ENCODE measurements around the gene CDH22. TPM values are rescaled to one million over a fixed set of nuclear protein-coding genes. Genes with fewer than 3 reads are reported as not detected.

Gene CDH22
- total RNA-seq, 2 experiments from 2014 or later, result not detected

- peak; percentile 84 for ATAC-seq (ENCODE audit: low read depth)
- peaks cover 6% of the 10 kb centered on the region for H3K4me1 Mint-ChIP-seq
- H3K27ac Mint-ChIP-seq, result no peak overlapping the region
- H3K9me3 Mint-ChIP-seq, result no peaks in the 10 kb centered on the region
- H3K36me3 Mint-ChIP-seq, result no peaks in the 10 kb centered on the region
- no peak overlapping the region for H3K4me3 Mint-ChIP-seq
- peak; percentile 85 for DNase-seq
- POLR2A ChIA-PET, result interaction anchor here (0.5 to 0.6 kb wide), 2 partner anchors 9 to 382 kb away, joined by 3 read pairs; partner anchors contain the start of gene TP53RK
- H3K27me3 Mint-ChIP-seq, result peaks cover 64% of the 10 kb centered on the region
These were observed 929 bp downstream of the CDH22 start for GRCh38 chr20:46307139-46307998.

GRCh38 chr20:46306743-46307138, 1.6 kb downstream of the CDH22 start:
- Mint-ChIP-seq H3K27ac (no peak overlapping the region), H3K9me3 (no peaks in the 10 kb centered on the region), H3K4me3 (peak overlapping the region; percentile 9), H3K27me3 (peaks cover 58% of the 10 kb centered on the region), H3K36me3 (no peaks in the 10 kb centered on the region), H3K4me1 (peaks cover 2% of the 10 kb centered on the region)
- ATAC-seq (ENCODE audit: low read depth) (no peak), DNase-seq (no peak)
- POLR2A ChIA-PET, result interaction anchor here (0.5 to 0.6 kb wide), 2 partner anchors 10 to 383 kb away, joined by 3 read pairs; partner anchors contain the start of gene TP53RK

- no peak overlapping the region for H3K27ac Mint-ChIP-seq
- H3K4me1 Mint-ChIP-seq, result peaks cover 2% of the 10 kb centered on the region
- no peak for DNase-seq
- POLR2A ChIA-PET, result no interaction called here
- peaks cover 50% of the 10 kb centered on the region for H3K27me3 Mint-ChIP-seq
- no peaks in the 10 kb centered on the region for H3K36me3 Mint-ChIP-seq
- no peak for ATAC-seq (ENCODE audit: low read depth)
- H3K4me3 Mint-ChIP-seq, result no peak overlapping the region
- no peaks in the 10 kb centered on the region for H3K9me3 Mint-ChIP-seq
These were observed 2.3 kb downstream of the CDH22 start for GRCh38 chr20:46305973-46306360.

- POLR2A ChIA-PET, result no interaction called here
- H3K27ac Mint-ChIP-seq, result no peak overlapping the region
- H3K4me3 Mint-ChIP-seq, result no peak overlapping the region
- H3K4me1 Mint-ChIP-seq, result peaks cover 2% of the 10 kb centered on the region
- no peak for ATAC-seq (ENCODE audit: low read depth)
- H3K36me3 Mint-ChIP-seq, result no peaks in the 10 kb centered on the region
- H3K9me3 Mint-ChIP-seq, result no peaks in the 10 kb centered on the region
- peaks cover 45% of the 10 kb centered on the region for H3K27me3 Mint-ChIP-seq
- no peak for DNase-seq
These were observed 2.8 kb downstream of the CDH22 start for GRCh38 chr20:46305331-46305972.

GRCh38 chr20:46304852-46305251, 3.4 kb downstream of the CDH22 start:
- Mint-ChIP-seq H3K36me3 (no peaks in the 10 kb centered on the region), H3K4me1 (peaks cover 2% of the 10 kb centered on the region), H3K4me3 (no peak overlapping the region), H3K9me3 (no peaks in the 10 kb centered on the region), H3K27me3 (peaks cover 39% of the 10 kb centered on the region), H3K27ac (no peak overlapping the region)
- ATAC-seq (ENCODE audit: low read depth) (no peak), DNase-seq (no peak)
- POLR2A ChIA-PET, result no interaction called here

GRCh38 chr20:46304361-46304760, 3.9 kb downstream of the CDH22 start:
- Mint-ChIP-seq H3K4me1 (peaks cover 2% of the 10 kb centered on the region), H3K9me3 (no peaks in the 10 kb centered on the region), H3K36me3 (no peaks in the 10 kb centered on the region), H3K27ac (no peak overlapping the region), H3K27me3 (peaks cover 34% of the 10 kb centered on the region), H3K4me3 (no peak overlapping the region)
- POLR2A ChIA-PET, result no interaction called here
- DNase-seq (no peak), ATAC-seq (ENCODE audit: low read depth) (no peak)

GRCh38 chr20:46303176-46303956, 4.9 kb downstream of the CDH22 start:
- Mint-ChIP-seq H3K4me1 (peaks cover 2% of the 10 kb centered on the region), H3K9me3 (no peaks in the 10 kb centered on the region), H3K27ac (no peak overlapping the region), H3K36me3 (no peaks in the 10 kb centered on the region), H3K4me3 (no peak overlapping the region), H3K27me3 (peaks cover 27% of the 10 kb centered on the region)
- ATAC-seq (ENCODE audit: low read depth), result no peak
- POLR2A ChIA-PET, result no interaction called here
- DNase-seq, result no peak

GRCh38 chr20:46302106-46302505, 6.2 kb downstream of the CDH22 start:
- POLR2A ChIA-PET, result no interaction called here
- H3K27ac Mint-ChIP-seq, result no peak overlapping the region
- peaks cover 2% of the 10 kb centered on the region for H3K4me1 Mint-ChIP-seq
- DNase-seq, result no peak
- no peak for ATAC-seq (ENCODE audit: low read depth)
- H3K27me3 Mint-ChIP-seq, result peaks cover 25% of the 10 kb centered on the region
- H3K36me3 Mint-ChIP-seq, result no peaks in the 10 kb centered on the region
- H3K4me3 Mint-ChIP-seq, result no peak overlapping the region
- no peaks in the 10 kb centered on the region for H3K9me3 Mint-ChIP-seq

- Mint-ChIP-seq H3K27me3 (peaks cover 11% of the 10 kb centered on the region), H3K4me3 (no peak overlapping the region), H3K9me3 (no peaks in the 10 kb centered on the region), H3K4me1 (no peaks in the 10 kb centered on the region), H3K36me3 (no peaks in the 10 kb centered on the region), H3K27ac (no peak overlapping the region)
- POLR2A ChIA-PET, result no interaction called here
- ATAC-seq (ENCODE audit: low read depth), result no peak
- no peak for DNase-seq
These were observed 8.0 kb downstream of the CDH22 start for GRCh38 chr20:46300281-46300680.

GRCh38 chr20:46299078-46299477, 9.2 kb downstream of the CDH22 start:
- ATAC-seq (ENCODE audit: low read depth) (no peak), DNase-seq (no peak)
- Mint-ChIP-seq H3K36me3 (no peaks in the 10 kb centered on the region), H3K27me3 (peaks cover 10% of the 10 kb centered on the region), H3K4me3 (no peak overlapping the region), H3K4me1 (no peaks in the 10 kb centered on the region), H3K27ac (no peak overlapping the region), H3K9me3 (no peaks in the 10 kb centered on the region)
- POLR2A ChIA-PET, result no interaction called here

GRCh38 chr20:46298374-46298773, 9.9 kb downstream of the CDH22 start:
- no peaks in the 10 kb centered on the region for H3K4me1 Mint-ChIP-seq
- H3K36me3 Mint-ChIP-seq, result no peaks in the 10 kb centered on the region
- no peaks in the 10 kb centered on the region for H3K9me3 Mint-ChIP-seq
- H3K27me3 Mint-ChIP-seq, result peaks cover 6% of the 10 kb centered on the region
- H3K27ac Mint-ChIP-seq, result no peak overlapping the region
- DNase-seq, result no peak
- POLR2A ChIA-PET, result no interaction called here
- no peak for ATAC-seq (ENCODE audit: low read depth)
- no peak overlapping the region for H3K4me3 Mint-ChIP-seq

GRCh38 chr20:46296526-46297250, 11.6 kb downstream of the CDH22 start:
- no peak for ATAC-seq (ENCODE audit: low read depth)
- no peaks in the 10 kb centered on the region for H3K9me3 Mint-ChIP-seq
- no peak for DNase-seq
- H3K4me3 Mint-ChIP-seq, result no peak overlapping the region
- POLR2A ChIA-PET, result no interaction called here
- no peaks in the 10 kb centered on the region for H3K36me3 Mint-ChIP-seq
- no peaks in the 10 kb centered on the region for H3K4me1 Mint-ChIP-seq
- peaks cover 7% of the 10 kb centered on the region for H3K27me3 Mint-ChIP-seq
- H3K27ac Mint-ChIP-seq, result no peak overlapping the region

- Mint-ChIP-seq H3K27ac (no peak overlapping the region), H3K27me3 (peaks cover 19% of the 10 kb centered on the region), H3K4me3 (no peak overlapping the region), H3K4me1 (no peaks in the 10 kb centered on the region), H3K9me3 (no peaks in the 10 kb centered on the region), H3K36me3 (no peaks in the 10 kb centered on the region)
- POLR2A ChIA-PET, result no interaction called here
- no peak for DNase-seq
- ATAC-seq (ENCODE audit: low read depth), result no peak
These were observed 15.2 kb downstream of the CDH22 start for GRCh38 chr20:46293084-46293483.
